H7 (cell line): Measurements from ENCODE around the gene NR4A1. TPM values are rescaled to one million over a fixed set of nuclear protein-coding genes. Genes with fewer than 3 reads are reported as not detected.
"Not testable (repeated sequence)": the region's sequence is repeated elsewhere in the genome, so short reads cannot be mapped to it uniquely, and the experiment has no call there.

ENCODE experiments used
- DNase-seq: peaks from one replicate; pipeline ENCODE4 v3.0.0; 2012
- H3K27me3 ChIP-seq: 2 replicates; pipeline ENCODE4 v1.6.0; 2011; ENCODE audit warnings: mild to moderate bottlenecking, low read length; ENCODE audit not compliant: control insufficient read depth, insufficient read depth
- H3K36me3 ChIP-seq: replicated peaks from 2 replicates; pipeline ENCODE4 v1.5.1; 2011; ENCODE audit warnings: low read length; ENCODE audit not compliant: control insufficient read depth, insufficient read depth
- H3K4me3 ChIP-seq: 2 replicates; pipeline ENCODE4 v1.5.1; 2011; ENCODE audit warnings: low read depth, mild to moderate bottlenecking, control low read depth, low read length, moderate library complexity; ENCODE audit not compliant: insufficient read depth
- total RNA-seq: library from RNA; depleted of rRNA; stranded (reverse); fragments of >200 nt; shearing (Covaris generic); gene quantifications from 2 replicates; pipeline ENCODE4 v1.2.3, GENCODE V29; 2014; rRNA removed

Gene NR4A1
- total RNA-seq, 1 experiment from 2014 or later, result 11.8 TPM

GRCh38 chr12:52097045-52097666, 45.9 kb downstream of the NR4A1 start:
- no peaks in the 10 kb centered on the region for H3K36me3 ChIP-seq
- peak; percentile 19 for DNase-seq
- H3K27me3 ChIP-seq, result no peaks in the 10 kb centered on the region; the same call in 1 of the 2 replicates
- no peak overlapping the region for H3K4me3 ChIP-seq

- not testable (repeated sequence) for H3K4me3 ChIP-seq, DNase-seq, H3K27me3 ChIP-seq, H3K36me3 ChIP-seq
These were observed 53.3 kb downstream of the NR4A1 start for GRCh38 chr12:52104431-52105089.

Other genes starting within 250 kb of the NR4A1 start
- gene FIGNL2, start 202.7 kb upstream of the NR4A1 start, total RNA-seq, result 5.0 and 5.8 TPM in 2 replicates
- 0.17 and 1.6 TPM in 2 replicates for gene ANKRD33, start 163.3 kb upstream of the NR4A1 start, total RNA-seq
- gene ACVRL1, start 143.9 kb upstream of the NR4A1 start, total RNA-seq, result 0.07 and 0.33 TPM in 2 replicates
- 14.1 and 14.9 TPM in 2 replicates for gene ACVR1B, start 99.7 kb upstream of the NR4A1 start, total RNA-seq
- 2.2 and 3.6 TPM in 2 replicates for gene TAMALIN, start 44.5 kb upstream of the NR4A1 start, total RNA-seq
- gene ATG101, start 18.5 kb downstream of the NR4A1 start, total RNA-seq, result 67.3 and 75.7 TPM in 2 replicates
- not detected in 2 replicates for gene SMIM41, start 28.3 kb downstream of the NR4A1 start, total RNA-seq
- not detected in 2 replicates for gene KRT80, start 140.6 kb downstream of the NR4A1 start, total RNA-seq
- gene KRT7, start 181.8 kb downstream of the NR4A1 start, total RNA-seq, result 0.80 and 1.1 TPM in 2 replicates
- not detected in 2 replicates for gene KRT86, start 223.2 kb downstream of the NR4A1 start, total RNA-seq
- gene KRT81, start 240.1 kb downstream of the NR4A1 start, total RNA-seq, result not detected in 2 replicates